Measurements from ENCODE around the gene CD300A.

DNA sequence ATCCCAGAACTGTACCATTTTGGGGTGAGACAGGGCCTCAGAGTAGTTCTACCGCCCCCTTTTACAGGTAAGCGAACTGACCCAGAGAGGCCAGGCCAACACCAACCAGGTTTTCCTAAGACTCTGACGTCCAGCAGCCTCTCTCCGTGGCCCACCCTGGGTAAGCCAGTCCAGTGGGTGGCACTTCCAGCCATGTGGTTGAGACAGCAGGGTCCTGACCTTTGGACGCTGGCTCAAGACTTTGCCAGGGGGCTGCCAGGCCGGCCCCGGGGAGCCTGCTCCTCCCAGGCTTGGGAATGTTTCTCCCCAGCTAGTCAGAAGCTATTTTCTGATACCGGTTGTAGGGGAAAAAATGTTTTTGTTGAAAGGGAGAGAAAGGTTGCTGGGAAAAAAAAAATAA lies 17.7 kb upstream of the CD300A start:
- TF ChIP-seq, protein P1, sequence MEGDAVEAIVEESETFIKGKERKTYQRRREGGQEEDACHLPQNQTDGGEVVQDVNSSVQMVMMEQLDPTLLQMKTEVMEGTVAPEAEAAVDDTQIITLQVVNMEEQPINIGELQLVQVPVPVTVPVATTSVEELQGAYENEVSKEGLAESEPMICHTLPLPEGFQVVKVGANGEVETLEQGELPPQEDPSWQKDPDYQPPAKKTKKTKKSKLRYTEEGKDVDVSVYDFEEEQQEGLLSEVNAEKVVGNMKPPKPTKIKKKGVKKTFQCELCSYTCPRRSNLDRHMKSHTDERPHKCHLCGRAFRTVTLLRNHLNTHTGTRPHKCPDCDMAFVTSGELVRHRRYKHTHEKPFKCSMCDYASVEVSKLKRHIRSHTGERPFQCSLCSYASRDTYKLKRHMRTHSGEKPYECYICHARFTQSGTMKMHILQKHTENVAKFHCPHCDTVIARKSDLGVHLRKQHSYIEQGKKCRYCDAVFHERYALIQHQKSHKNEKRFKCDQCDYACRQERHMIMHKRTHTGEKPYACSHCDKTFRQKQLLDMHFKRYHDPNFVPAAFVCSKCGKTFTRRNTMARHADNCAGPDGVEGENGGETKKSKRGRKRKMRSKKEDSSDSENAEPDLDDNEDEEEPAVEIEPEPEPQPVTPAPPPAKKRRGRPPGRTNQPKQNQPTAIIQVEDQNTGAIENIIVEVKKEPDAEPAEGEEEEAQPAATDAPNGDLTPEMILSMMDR (conservative IDR thresholded peaks at IDR 0.05; ENCODE audit: low read depth, low read length) = no peak
- no peak for TF ChIP-seq EZH2 (IDR thresholded peaks at IDR 0.05; ENCODE audit: low read length, unreplicated experiment)
